Esophagus squamous epithelium (tissue), 4 donors: Measurements from ENCODE around the gene NAA80.

Experiments used
- CTCF ChIP-seq, 6 experiments: fragments of 450-650 bp in 4 of 6; fragments of 200-600 bp in 2 of 6; sonication (generic) in 2 of 6; IDR thresholded peaks; one replicate each; pipeline ENCODE4 v1.5.1; 2016 to 2019; ENCODE audit warnings: antibody characterized with exemption in 6 of 6, mild to moderate bottlenecking in 4 of 6, moderate library complexity in 4 of 6
- POLR2A ChIP-seq, 4 donors: fragments of 450-650 bp; IDR thresholded peaks; one replicate each; pipeline ENCODE4 v1.6.1; 2017; ENCODE audit warnings: antibody characterized with exemption in 4 of 4, mild to moderate bottlenecking in 4 of 4, moderate library complexity in 3 of 4

GRCh38 chr3:50287262-50287661, 11.9 kb downstream of the NAA80 start:
- no peak for TF ChIP-seq POLR2A (IDR thresholded peaks at IDR 0.05)
- no peak for TF ChIP-seq CTCF (IDR thresholded peaks at IDR 0.05)
